HG03060 (cell line): ENCODE measurements around the gene EDN1.

Experiments
- ATAC-seq: cut with Tn5 transposase; IDR thresholded peaks from one replicate; pipeline ENCODE4 v1.9.1; 2021; ENCODE audit warnings: low read depth, moderate number of reproducible peaks; ENCODE audit not compliant: unreplicated experiment

The EDN1 gene

GRCh38 chr6:12342664-12343063 lies 52.5 kb downstream of the EDN1 start:
- ATAC-seq = no peak

DNA sequence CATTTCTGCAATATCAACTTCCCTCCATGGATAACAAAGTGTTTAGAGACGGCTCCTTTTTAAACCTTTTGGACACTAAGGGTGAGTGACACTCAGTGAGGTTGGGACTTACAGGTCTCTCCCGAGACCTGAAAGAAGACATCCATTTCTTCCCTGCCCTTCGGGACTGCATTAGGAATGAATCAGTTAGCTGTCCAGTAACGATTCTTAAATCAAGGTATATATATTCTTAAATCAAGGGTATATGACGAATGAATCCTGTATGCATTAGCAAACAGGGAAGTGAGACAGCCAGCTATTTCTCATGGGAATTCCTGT lies 52.9 kb downstream of the EDN1 start:
- ATAC-seq = no peak

- ATAC-seq = no peak
Measured at GRCh38 chr6:12343440-12344162, 53.4 kb downstream of the EDN1 start.

- no peak for ATAC-seq
Measured at GRCh38 chr6:12344296-12344695, 54.1 kb downstream of the EDN1 start.

DNA sequence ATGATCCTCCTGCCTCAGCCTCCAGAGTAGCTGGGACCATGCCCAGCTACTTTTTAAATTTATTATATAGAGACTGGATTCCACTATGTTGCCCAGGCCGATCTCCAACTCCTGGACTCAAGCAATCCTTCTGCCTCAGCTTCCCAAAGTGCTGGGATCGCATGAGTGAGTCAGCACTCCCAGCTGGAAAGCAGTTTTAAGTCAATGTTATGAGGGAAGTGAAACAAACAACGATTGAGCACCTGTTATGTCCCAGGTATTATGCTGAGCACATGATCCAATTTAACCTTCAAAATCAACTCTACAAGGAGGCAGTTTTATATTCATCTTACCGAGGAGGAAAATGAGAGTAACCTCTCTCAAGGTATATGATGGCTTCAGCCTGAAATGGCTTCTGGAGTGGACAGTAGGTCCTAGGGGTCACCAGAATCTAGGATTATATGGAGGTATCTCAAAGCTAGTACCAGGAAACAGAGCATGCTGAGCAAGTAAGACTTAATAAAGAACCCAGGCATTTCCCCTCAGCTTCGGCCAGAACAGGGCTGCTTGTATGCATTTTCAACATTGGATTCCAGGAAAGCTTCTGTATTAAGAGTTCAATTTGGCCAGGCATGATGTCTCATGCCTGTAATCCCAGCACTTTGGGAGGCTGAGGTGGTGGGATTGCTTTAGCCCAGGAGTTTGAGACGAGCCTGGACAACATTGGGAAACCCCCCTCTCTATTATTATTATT lies 55.0 kb downstream of the EDN1 start:
- no peak for ATAC-seq

GRCh38 chr6:12345694-12346058 lies 55.5 kb downstream of the EDN1 start:
- ATAC-seq = no peak
